IPS-11a (cell line): ENCODE results near the gene SYT2.
"Not testable (repeated sequence)": the region's sequence is repeated elsewhere in the genome, so short reads cannot be mapped to it uniquely, and the experiment has no call there.

Experiments used
- H3K4me3 ChIP-seq: one replicate; pipeline ENCODE4 v1.5.1; 2013; ENCODE audit warnings: low read depth, low read length, control low read depth

SYT2 gene

GRCh38 chr1:202599669-202600431 lies 110.4 kb downstream of the SYT2 start:
- no peak overlapping the region for H3K4me3 ChIP-seq

GRCh38 chr1:202597090-202597761 lies 113.0 kb downstream of the SYT2 start:
- H3K4me3 ChIP-seq = no peak overlapping the region

GRCh38 chr1:202596638-202597037 lies 113.6 kb downstream of the SYT2 start:
- H3K4me3 ChIP-seq = no peak overlapping the region

- no peak overlapping the region for H3K4me3 ChIP-seq
Observed at GRCh38 chr1:202593845-202594244, 116.4 kb downstream of the SYT2 start.

- no peak overlapping the region for H3K4me3 ChIP-seq
Observed at GRCh38 chr1:202592146-202592545, 118.1 kb downstream of the SYT2 start.

GRCh38 chr1:202591515-202591914 lies 118.7 kb downstream of the SYT2 start:
- H3K4me3 ChIP-seq = no peak overlapping the region

GRCh38 chr1:202590975-202591411 lies 119.3 kb downstream of the SYT2 start:
- no peak overlapping the region for H3K4me3 ChIP-seq

- H3K4me3 ChIP-seq = no peak overlapping the region
Observed at GRCh38 chr1:202590126-202590525, 120.1 kb downstream of the SYT2 start.

GRCh38 chr1:202589190-202589930 lies 120.9 kb downstream of the SYT2 start:
- H3K4me3 ChIP-seq = no peak overlapping the region

- no peak overlapping the region for H3K4me3 ChIP-seq
Observed at GRCh38 chr1:202588503-202589189, 121.6 kb downstream of the SYT2 start.

GRCh38 chr1:202587859-202588485 lies 122.3 kb downstream of the SYT2 start:
- H3K4me3 ChIP-seq = no peak overlapping the region

GRCh38 chr1:202586871-202587270 lies 123.4 kb downstream of the SYT2 start:
- no peak overlapping the region for H3K4me3 ChIP-seq

- H3K4me3 ChIP-seq = no peak overlapping the region
Observed at GRCh38 chr1:202586018-202586821, 124.0 kb downstream of the SYT2 start.

- no peak overlapping the region for H3K4me3 ChIP-seq
Observed at GRCh38 chr1:202585590-202585933, 124.7 kb downstream of the SYT2 start.

GRCh38 chr1:202584707-202585589 lies 125.3 kb downstream of the SYT2 start:
- H3K4me3 ChIP-seq = no peak overlapping the region

- H3K4me3 ChIP-seq = not testable (repeated sequence)
Observed at GRCh38 chr1:202582350-202582749, 127.9 kb downstream of the SYT2 start.

GRCh38 chr1:202580619-202581018 lies 129.6 kb downstream of the SYT2 start:
- H3K4me3 ChIP-seq = no peak overlapping the region

GRCh38 chr1:202579806-202580205 lies 130.4 kb downstream of the SYT2 start:
- H3K4me3 ChIP-seq = no peak overlapping the region

- H3K4me3 ChIP-seq = no peak overlapping the region
Observed at GRCh38 chr1:202578565-202578964, 131.7 kb downstream of the SYT2 start.
